Body of pancreas (tissue), 4 donors: Measurements from ENCODE around the gene SYT2. TPM values are rescaled to one million over a fixed set of nuclear protein-coding genes. Genes with fewer than 3 reads are reported as not detected.

Source experiments
- ATAC-seq: fragments of 150-250 bp; one replicate; pipeline ENCODE4 v1.9.1; 2016
- DNase-seq, 4 donors: peaks; one replicate each; pipeline ENCODE4 v3.0.0-alpha.2; 2019
- H3K27ac ChIP-seq, 4 donors: fragments of 200-600 bp; sonication (generic); 1 replicate in 3 of 4; 2 replicates in 1 of 4; pipeline versions ENCODE4 v1.5.1 to v1.6.1; 2016 to 2019; ENCODE audit warnings: mild to moderate bottlenecking in 1 of 4, mixed read lengths in 1 of 4, moderate library complexity in 1 of 4
- H3K27me3 ChIP-seq, 2 donors: fragments of 200-600 bp; sonication (generic); one replicate each; pipeline ENCODE4 v1.6.0; 2016; ENCODE audit warnings: mild to moderate bottlenecking in 1 of 2
- H3K36me3 ChIP-seq, 2 donors: fragments of 200-600 bp; sonication (generic); replicated peaks in 1 of 2; 2 replicates each; pipeline ENCODE4 v1.5.1; 2016; ENCODE audit warnings: low read depth in 2 of 2; ENCODE audit not compliant: insufficient read depth in 1 of 2
- H3K4me1 ChIP-seq: fragments of 200-600 bp; sonication (generic); one replicate; pipeline ENCODE4 v1.6.0; 2016
- H3K4me3 ChIP-seq, 2 donors: fragments of 200-600 bp; sonication (generic); 1 replicate in 1 of 2; 2 replicates in 1 of 2; pipeline ENCODE4 v1.5.1; 2016 to 2019
- H3K9me3 ChIP-seq, 3 donors: fragments of 200-600 bp; sonication (generic); 1 replicate in 2 of 3; 2 replicates in 1 of 3; pipeline ENCODE4 v1.5.1; 2016
- POLR2A ChIP-seq, 3 donors: fragments of 450-650 bp; IDR thresholded peaks; one replicate each; pipeline ENCODE4 v1.6.1; 2016; ENCODE audit warnings: antibody characterized with exemption in 3 of 3, mild to moderate bottlenecking in 2 of 3
- WGBS, 2 donors: methylation state at CpG; one replicate each; pipeline ENCODE4 v1.1.5; 2017; 5-methylcytosine and 5-hydroxymethylcytosine counted together
- intact Hi-C: fragments of 100-400 bp; cut with DNase I; formaldehyde crosslinking; loops from one replicate; pipeline ENCODE4 v1.15.1; 2023
- total RNA-seq, 2 donors: library from RNA; depleted of rRNA; stranded (reverse); fragments of >200 nt; gene quantifications; one replicate each; pipeline ENCODE4 v1.1.0, GENCODE V29; 2016
- TF ChIP-seq, protein P1 (sequence below), 7 experiments: fragments of 450-650 bp in 4 of 7; fragments of 200-600 bp in 3 of 7; sonication (generic) in 3 of 7; IDR thresholded peaks; one replicate each; pipeline ENCODE4 v1.5.1; 2016 to 2019; ENCODE audit warnings: antibody characterized with exemption in 7 of 7

Gene SYT2
- total RNA-seq, 2 donors from 2014 or later, result not detected

DNA sequence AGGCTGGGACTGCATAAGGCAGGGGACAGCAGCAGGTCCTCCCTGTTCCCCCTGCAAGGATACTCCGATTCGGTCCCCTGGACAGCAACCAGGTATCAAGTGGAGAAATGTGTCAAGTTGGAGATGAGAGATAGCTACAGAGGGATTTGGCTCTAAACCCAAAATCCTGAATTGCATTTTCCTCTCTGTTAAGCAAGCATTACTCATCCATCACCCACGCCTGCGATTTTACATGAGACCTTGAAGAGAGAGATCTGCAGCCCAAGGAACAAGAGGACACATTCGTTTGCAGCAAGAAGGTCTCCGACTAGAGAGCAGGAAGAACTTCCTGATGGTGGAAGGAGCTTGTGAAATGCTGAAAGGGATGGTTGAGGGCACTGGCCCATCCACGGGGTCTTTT is 21.9 kb downstream of the SYT2 start:
- DNase-seq (no peak), ATAC-seq (no peak)
- TF ChIP-seq POLR2A (IDR thresholded peaks at IDR 0.05), result no peak
- TF ChIP-seq, protein P1, sequence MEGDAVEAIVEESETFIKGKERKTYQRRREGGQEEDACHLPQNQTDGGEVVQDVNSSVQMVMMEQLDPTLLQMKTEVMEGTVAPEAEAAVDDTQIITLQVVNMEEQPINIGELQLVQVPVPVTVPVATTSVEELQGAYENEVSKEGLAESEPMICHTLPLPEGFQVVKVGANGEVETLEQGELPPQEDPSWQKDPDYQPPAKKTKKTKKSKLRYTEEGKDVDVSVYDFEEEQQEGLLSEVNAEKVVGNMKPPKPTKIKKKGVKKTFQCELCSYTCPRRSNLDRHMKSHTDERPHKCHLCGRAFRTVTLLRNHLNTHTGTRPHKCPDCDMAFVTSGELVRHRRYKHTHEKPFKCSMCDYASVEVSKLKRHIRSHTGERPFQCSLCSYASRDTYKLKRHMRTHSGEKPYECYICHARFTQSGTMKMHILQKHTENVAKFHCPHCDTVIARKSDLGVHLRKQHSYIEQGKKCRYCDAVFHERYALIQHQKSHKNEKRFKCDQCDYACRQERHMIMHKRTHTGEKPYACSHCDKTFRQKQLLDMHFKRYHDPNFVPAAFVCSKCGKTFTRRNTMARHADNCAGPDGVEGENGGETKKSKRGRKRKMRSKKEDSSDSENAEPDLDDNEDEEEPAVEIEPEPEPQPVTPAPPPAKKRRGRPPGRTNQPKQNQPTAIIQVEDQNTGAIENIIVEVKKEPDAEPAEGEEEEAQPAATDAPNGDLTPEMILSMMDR (IDR thresholded peaks at IDR 0.05), result no peak

DNA sequence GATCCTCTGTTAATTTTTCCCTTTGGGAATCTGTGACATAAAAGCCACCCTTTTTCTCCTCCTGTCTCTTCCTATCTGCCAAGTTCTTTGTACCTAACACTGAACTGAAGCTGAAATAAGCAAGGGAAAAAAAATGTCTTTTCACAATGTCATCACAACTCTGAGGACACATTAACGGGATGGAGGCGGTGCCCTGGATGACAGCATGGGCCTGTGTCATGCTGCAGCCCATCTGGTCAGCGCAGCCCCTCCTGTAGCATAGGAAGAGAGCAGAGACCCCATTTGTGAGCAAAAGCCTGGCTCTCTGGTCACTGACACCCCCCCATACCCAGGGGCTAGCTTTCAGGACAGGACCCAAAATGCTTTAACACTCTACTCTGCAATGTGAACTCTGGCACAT is 22.5 kb downstream of the SYT2 start:
- WGBS, 2 donors, result 60 to 62% methylated on average over 3 of the region's 3 CpGs
- Histone ChIP-seq H3K4me1 (no peaks in the 10 kb centered on the region), H3K36me3 (no peaks in the 10 kb centered on the region), H3K4me3 (no peak overlapping the region), H3K9me3 (no peaks in the 10 kb centered on the region), H3K27ac (no peak overlapping the region), H3K27me3 (no peaks in the 10 kb centered on the region)
- no peak for ATAC-seq
- TF ChIP-seq, protein P1 (IDR thresholded peaks at IDR 0.05), result no peak
- TF ChIP-seq POLR2A (IDR thresholded peaks at IDR 0.05), result no peak
- DNase-seq, result no peak
- intact Hi-C loops, result no loop called here

More for the DNA sequence above, 21.9 kb downstream of the SYT2 start:
- H3K9me3 ChIP-seq, result no peaks in the 10 kb centered on the region
- WGBS, 2 donors, result 52 to 57% methylated on average over 7 of the region's 7 CpGs
- no peak overlapping the region for H3K4me3 ChIP-seq
- no peak overlapping the region for H3K27ac ChIP-seq
- no peaks in the 10 kb centered on the region for H3K36me3 ChIP-seq
- intact Hi-C loops, result no loop called here
- no peaks in the 10 kb centered on the region for H3K27me3 ChIP-seq
- H3K4me1 ChIP-seq, result no peaks in the 10 kb centered on the region

DNA sequence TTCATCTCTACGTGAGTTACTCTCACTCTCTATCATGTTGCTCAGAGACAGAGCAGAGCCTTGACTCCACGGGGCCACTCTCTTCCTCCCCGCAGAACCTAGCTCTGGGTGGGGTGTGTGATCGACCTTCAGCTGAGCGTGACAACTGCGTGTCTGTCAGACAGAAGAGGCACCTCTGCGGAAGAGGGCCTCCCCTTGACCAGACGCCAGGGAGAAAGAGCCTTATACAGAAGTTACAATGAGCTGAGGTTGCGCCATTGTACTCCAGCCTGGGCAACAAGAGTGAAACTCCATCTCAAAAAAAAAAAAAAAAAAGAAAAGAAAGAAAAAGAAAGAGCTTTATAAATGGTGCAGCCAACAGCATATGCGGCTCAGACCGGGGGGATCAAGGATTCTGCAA is 22.9 kb downstream of the SYT2 start:
- intact Hi-C loops, result no loop called here
- H3K4me3 ChIP-seq, result no peak overlapping the region
- no peak for DNase-seq
- no peaks in the 10 kb centered on the region for H3K36me3 ChIP-seq
- H3K27ac ChIP-seq, result no peak overlapping the region
- H3K27me3 ChIP-seq, result no peaks in the 10 kb centered on the region
- WGBS, 2 donors, result 61 to 65% methylated on average over 11 of the region's 11 CpGs
- H3K9me3 ChIP-seq, result no peaks in the 10 kb centered on the region
- no peaks in the 10 kb centered on the region for H3K4me1 ChIP-seq
- TF ChIP-seq POLR2A (IDR thresholded peaks at IDR 0.05), result no peak
- TF ChIP-seq, protein P1 (IDR thresholded peaks at IDR 0.05), result no peak
- ATAC-seq, result no peak

DNA sequence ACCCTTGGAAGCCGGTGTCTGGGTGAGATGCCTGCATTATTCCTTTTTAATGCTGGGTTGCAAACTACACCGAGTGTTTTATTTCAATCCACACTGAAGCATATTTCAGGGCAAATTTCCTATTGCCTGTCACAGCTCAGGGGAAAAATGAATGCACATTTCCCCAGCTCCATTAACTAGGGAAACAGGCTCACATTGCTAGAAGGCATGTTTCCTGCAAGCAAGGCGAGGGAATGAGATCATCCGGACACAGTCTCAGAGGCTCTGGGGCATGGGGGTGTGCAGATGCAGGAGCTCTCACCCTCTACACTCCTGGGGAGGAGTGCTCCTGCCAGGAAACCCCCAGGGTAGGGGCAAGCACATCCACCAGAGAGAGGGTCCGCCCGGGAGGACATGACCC is 24.6 kb downstream of the SYT2 start:
- no peak for DNase-seq
- Histone ChIP-seq H3K36me3 (no peaks in the 10 kb centered on the region), H3K4me3 (no peak overlapping the region), H3K4me1 (no peaks in the 10 kb centered on the region), H3K27me3 (no peaks in the 10 kb centered on the region), H3K27ac (no peak overlapping the region), H3K9me3 (no peaks in the 10 kb centered on the region)
- WGBS, 2 donors, result 53 to 63% methylated on average over 4 to 6 of the region's 6 CpGs
- intact Hi-C loops, result no loop called here
- TF ChIP-seq, protein P1 (IDR thresholded peaks at IDR 0.05), result no peak
- no peak for TF ChIP-seq POLR2A (IDR thresholded peaks at IDR 0.05)
- no peak for ATAC-seq

DNA sequence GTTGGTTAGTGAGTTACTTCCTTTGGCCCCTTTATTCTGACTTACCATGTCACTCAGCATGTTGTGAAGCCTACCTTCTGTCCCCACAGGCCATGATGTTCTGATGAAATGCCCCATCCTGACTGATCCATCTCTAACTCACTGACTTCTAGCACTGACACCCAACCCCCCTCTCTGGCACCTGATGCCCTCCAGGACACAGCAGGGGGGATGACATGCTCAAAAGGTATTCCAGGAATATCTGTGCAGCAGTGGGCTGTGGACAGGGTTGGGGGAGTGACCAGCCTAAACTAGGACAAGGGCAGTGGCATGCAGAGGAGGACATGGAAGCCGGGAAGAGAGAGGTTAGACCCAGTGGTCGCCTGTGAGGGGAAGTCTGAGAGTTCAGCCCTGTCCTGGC is 25.5 kb downstream of the SYT2 start:
- TF ChIP-seq, protein P1 (IDR thresholded peaks at IDR 0.05), result no peak
- no peak for TF ChIP-seq POLR2A (IDR thresholded peaks at IDR 0.05)
- Histone ChIP-seq H3K27ac (no peak overlapping the region), H3K4me3 (no peak overlapping the region), H3K27me3 (no peaks in the 10 kb centered on the region), H3K36me3 (no peaks in the 10 kb centered on the region), H3K4me1 (no peaks in the 10 kb centered on the region), H3K9me3 (no peaks in the 10 kb centered on the region)
- no peak for DNase-seq
- 29 to 44% methylated on average over 2 of the region's 2 CpGs for WGBS, 2 donors
- intact Hi-C loops, result no loop called here
- no peak for ATAC-seq
